Nucleus accumbens (tissue), 56 donors: ENCODE data around the gene GALNT10.

ENCODE experiments used
- DNase-seq, 56 donors: peaks; one replicate each; lab custom pipeline; 2025; lab: John Stamatoyannopoulos, UW

The GALNT10 gene

GRCh38 chr5:154285661-154286408 is 95.3 kb downstream of the GALNT10 start:
- no peak for DNase-seq

DNA sequence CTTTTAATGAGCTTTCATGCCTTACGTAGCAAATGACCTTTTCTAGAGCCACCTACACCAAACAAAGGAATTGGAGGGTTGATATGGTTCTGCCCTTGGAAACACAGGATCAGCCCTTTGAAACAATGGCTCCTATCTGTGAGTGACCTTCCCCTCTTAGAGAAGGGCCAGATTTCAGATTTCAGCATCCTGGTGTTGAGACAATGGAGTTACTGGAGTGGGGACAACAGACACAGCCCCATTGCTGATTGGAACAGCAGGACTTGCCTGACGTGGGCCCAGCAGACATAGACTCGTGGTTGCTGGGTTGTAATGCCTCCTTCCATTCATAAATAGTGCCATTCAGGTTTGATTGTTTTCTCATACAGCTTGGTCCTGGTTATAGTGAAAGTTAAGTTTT is 96.0 kb downstream of the GALNT10 start:
- DNase-seq: no peak

- peak in 1 of 56 donors; percentile 12 for DNase-seq
Observed at GRCh38 chr5:154287136-154287535, 96.6 kb downstream of the GALNT10 start.

DNA sequence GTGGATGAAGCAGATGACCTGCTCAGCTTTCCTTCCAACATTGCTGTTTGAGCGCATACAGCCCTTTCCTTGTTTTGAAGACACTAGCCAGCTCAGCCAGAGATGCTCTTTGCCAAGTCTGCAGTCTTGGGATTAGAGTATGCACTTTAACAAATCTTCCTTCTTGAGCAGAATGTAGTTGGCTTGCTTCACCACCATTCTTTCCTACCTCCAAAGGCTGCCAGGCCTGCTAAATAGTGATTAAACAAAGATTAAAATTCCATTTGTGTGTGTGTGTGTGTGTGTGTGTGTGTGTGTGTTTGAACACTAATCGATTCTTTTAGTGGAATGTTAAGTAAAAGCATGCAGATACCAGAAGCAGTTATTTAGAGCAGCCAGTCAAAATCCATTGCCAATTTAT is 97.6 kb downstream of the GALNT10 start:
- DNase-seq: peak in 14 of 56 donors; percentile 2 to 42 (median 16)

- no peak for DNase-seq
Observed at GRCh38 chr5:154291917-154292316, 101.4 kb downstream of the GALNT10 start.

- DNase-seq: no peak
Observed at GRCh38 chr5:154293219-154293618, 102.7 kb downstream of the GALNT10 start.

- no peak for DNase-seq
Observed at GRCh38 chr5:154295551-154295950, 105.0 kb downstream of the GALNT10 start.

GRCh38 chr5:154296525-154297159 is 106.1 kb downstream of the GALNT10 start:
- DNase-seq: no peak

DNA sequence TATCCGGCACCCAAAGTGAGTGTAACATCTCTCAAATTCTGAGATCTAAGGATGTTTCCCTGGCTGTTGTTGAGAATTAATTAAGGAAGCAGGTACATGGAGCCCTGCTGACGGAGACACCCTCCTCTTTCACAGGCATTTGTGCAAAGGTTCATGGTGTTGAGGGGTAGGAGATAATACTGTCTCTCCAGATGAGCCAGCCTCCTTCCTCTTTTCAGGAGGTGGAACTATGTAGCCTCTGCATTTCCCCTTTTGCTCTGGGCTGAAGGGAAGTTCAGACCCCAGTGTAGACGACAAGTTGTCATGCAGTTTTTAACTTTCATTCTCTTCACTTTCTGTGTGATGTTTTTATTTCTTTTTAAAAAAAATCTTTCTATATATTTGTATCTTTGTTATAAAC is 107.5 kb downstream of the GALNT10 start:
- DNase-seq: peak in 1 of 56 donors; percentile 6

GRCh38 chr5:154300207-154300883 is 109.8 kb downstream of the GALNT10 start:
- DNase-seq: no peak

GRCh38 chr5:154301726-154302125 is 111.2 kb downstream of the GALNT10 start:
- DNase-seq: peak in 6 of 56 donors; percentile 8 to 36 (median 25)

- DNase-seq: peak in 53 of 56 donors; percentile 9 to 90 (median 60)
Observed at GRCh38 chr5:154302161-154302560, 111.6 kb downstream of the GALNT10 start.

DNA sequence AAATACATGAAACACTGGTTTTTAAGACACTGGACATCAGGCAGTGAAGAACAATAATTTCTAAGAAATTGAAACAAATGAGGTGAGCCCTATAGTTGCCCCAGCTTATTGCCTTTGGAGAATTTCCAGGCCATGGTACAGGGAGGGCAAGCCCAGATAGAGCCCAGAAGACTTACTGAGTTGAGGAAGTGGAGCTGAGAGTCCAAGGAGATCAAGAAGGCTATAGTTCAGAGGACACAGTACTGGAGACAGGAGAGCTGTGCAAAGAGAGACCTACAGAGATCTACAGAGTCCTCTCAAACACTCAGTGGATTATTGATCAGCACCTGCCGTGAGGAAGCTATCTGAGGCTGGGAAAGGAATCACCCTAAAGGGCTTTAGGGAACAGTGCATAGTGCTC is 112.6 kb downstream of the GALNT10 start:
- no peak for DNase-seq

GRCh38 chr5:154308443-154309370 is 118.2 kb downstream of the GALNT10 start:
- no peak for DNase-seq

- no peak for DNase-seq
Observed at GRCh38 chr5:154309371-154309745, 118.8 kb downstream of the GALNT10 start.

DNA sequence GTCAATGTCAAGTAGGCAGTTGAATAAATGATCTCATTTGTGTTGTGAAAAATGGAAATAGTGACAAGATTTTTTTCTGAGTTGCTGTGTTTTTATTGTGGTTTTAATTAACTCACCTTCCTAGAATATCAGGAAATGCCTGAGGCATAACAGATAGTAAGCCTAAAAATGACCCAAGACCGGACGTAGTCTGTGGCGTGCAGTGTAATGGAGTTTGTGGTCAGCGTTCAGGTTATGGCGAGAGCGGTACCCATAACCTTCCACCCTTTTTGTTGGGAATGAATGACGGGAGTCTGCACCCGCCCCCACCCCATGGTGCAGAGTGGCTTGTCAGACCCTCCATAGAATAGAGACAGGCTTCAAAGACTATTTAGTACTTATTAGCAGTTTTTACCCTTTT is 119.3 kb downstream of the GALNT10 start:
- no peak for DNase-seq

- no peak for DNase-seq
Observed at GRCh38 chr5:154311362-154311761, 120.8 kb downstream of the GALNT10 start.

DNA sequence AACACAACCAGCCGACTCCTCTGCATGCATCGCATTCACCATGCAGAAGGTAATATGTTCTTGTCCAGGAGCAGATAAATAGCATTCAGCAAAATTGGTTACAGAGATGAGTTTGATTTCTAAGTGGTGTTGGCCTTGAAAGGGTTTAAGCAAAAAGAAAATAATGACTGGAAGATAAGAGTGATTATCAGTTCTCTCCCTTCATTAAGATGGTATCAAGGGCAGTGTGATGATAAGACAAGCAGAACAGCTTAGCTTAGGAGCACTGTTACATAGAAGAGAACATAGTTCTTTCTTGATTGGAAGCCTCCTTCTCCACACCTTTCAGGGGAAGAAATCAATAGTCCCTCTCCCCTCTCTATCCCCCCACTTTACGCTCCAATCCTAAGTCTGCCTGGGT is 121.5 kb downstream of the GALNT10 start:
- DNase-seq: no peak

GRCh38 chr5:154312576-154312975 is 122.0 kb downstream of the GALNT10 start:
- DNase-seq: no peak

GRCh38 chr5:154313360-154314017 is 123.0 kb downstream of the GALNT10 start:
- no peak for DNase-seq
